Esophagus squamous epithelium (tissue), 5 donors: ENCODE data around the gene DOCK2. TPM values are rescaled to one million over a fixed set of nuclear protein-coding genes. Genes with fewer than 3 reads are reported as not detected.
"Not testable (repeated sequence)": the region's sequence is repeated elsewhere in the genome, so short reads cannot be mapped to it uniquely, and the experiment has no call there.

ENCODE experiments used
- DNase-seq: peaks from one replicate; lab custom pipeline; 2025; lab: John Stamatoyannopoulos, UW
- H3K27ac ChIP-seq, 4 donors: fragments of 200-600 bp; sonication (generic); one replicate each; pipeline ENCODE4 v1.5.1; 2016 to 2019; ENCODE audit warnings: mild to moderate bottlenecking in 1 of 4
- H3K27me3 ChIP-seq, 4 donors: fragments of 200-600 bp; sonication (generic); 1 replicate in 3 of 4; 2 replicates in 1 of 4; pipeline versions ENCODE4 v1.5.1 to v1.6.0; 2017 to 2021; ENCODE audit warnings: antibody characterized with exemption in 1 of 4
- H3K36me3 ChIP-seq, 3 donors: fragments of 200-600 bp; sonication (generic); one replicate each; pipeline ENCODE4 v1.5.1; 2016 to 2019
- H3K4me1 ChIP-seq, 3 donors: fragments of 200-600 bp; sonication (generic); one replicate each; pipeline ENCODE4 v1.5.1; 2017 to 2019
- H3K4me3 ChIP-seq, 4 donors: fragments of 200-600 bp; sonication (generic); 1 replicate in 3 of 4; 2 replicates in 1 of 4; pipeline ENCODE4 v1.5.1; 2016 to 2019; ENCODE audit warnings: mild to moderate bottlenecking in 2 of 4, moderate library complexity in 1 of 4
- H3K9me3 ChIP-seq, 3 donors: fragments of 200-600 bp; sonication (generic); one replicate each; pipeline ENCODE4 v1.5.1; 2016 to 2019
- POLR2A ChIP-seq, 4 donors: fragments of 450-650 bp; IDR thresholded peaks; one replicate each; pipeline ENCODE4 v1.6.1; 2017; ENCODE audit warnings: antibody characterized with exemption in 4 of 4, mild to moderate bottlenecking in 4 of 4, moderate library complexity in 3 of 4
- WGBS, 2 donors: methylation state at CpG; one replicate each; pipeline ENCODE4 v1.1.5; 2018; 5-methylcytosine and 5-hydroxymethylcytosine counted together
- intact Hi-C: fragments of 100-400 bp; cut with DNase I; formaldehyde crosslinking; loops from one replicate; pipeline ENCODE4 v1.15.0; 2022
- total RNA-seq, 4 donors: library from RNA; depleted of rRNA; stranded (reverse); fragments of >200 nt; gene quantifications; one replicate each; pipeline ENCODE4 v1.1.0, GENCODE V29; 2016
- TF ChIP-seq, protein P1 (sequence below), 6 experiments: fragments of 450-650 bp in 4 of 6; fragments of 200-600 bp in 2 of 6; sonication (generic) in 2 of 6; IDR thresholded peaks; one replicate each; pipeline ENCODE4 v1.5.1; 2016 to 2019; ENCODE audit warnings: antibody characterized with exemption in 6 of 6, mild to moderate bottlenecking in 4 of 6, moderate library complexity in 4 of 6
- donor health status: DM: yes; HTN: yes; CAD: no.

The DOCK2 gene
- total RNA-seq, 4 donors from 2014 or later: 4.1 to 14.5 (median 10.0) TPM

DNA sequence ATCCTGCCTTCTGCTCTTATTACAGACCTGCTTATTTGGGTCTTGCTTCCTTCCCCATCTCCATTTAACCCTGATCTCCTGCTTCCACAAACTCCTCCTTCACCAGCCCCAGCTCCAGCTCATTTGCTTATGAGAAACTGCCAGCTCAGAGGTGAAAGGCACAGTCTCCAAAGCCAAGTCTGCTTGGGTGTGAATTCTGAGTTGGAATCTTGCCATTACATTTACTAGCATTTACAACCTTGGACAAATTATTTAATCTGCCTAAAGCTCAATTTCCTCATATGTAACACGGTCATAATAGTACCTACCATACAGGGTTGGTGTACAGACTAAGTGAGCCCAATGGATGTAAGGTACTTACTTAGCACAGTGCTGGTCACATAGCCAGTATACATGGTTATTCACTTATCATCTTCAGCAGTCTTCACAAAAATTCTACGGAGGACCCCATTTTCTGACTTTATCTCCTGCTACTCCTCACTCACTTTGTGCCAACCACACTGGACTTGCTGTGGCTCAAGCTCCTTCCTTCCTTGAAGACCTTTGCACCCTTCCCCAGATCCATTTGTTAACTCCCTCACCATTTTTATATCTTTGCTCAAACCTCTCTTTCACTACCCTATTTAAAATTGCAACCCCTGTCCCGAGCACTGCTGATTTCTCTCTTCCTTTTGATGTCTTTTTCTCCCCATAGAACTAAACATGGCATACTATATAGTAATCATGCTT is 86.2 kb downstream of the DOCK2 start:
- H3K4me1 ChIP-seq: no peaks in the 10 kb centered on the region

DNA sequence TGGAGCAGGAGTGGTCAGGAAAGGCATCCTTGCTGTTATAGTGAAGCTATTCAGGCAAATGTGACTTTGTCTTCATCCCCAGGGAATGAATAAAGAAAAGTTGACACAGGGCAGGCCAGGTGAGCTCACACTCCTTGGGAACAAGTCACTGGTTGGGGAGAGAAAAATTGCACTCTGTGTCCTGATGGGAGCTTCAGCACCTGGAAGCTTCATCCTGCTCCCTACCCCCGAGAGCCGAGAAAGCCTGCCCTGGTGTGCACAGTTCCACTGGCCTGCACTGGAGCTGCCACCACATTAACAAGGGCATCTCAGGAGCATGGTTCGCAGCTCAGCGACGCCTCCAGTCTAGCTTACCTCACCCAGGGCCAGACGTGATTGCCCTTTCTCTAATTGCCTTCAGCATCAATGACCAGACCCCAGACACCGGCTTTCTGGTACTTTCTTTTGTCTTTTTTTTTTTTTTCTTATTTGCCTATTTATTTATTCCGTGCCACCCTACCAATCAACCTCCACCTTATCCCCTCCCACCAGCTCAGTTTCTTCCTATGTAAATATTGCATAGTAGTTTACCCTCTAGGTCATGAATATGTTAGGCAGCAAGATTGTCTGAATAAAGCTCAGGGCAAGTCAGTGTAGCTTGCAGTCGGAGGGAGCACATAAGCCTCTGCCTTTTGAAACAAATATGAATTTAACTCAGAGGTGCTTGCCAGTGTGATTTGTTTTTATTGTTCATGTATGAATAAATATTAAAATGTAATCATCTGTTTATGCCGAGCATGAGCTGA is 87.4 kb downstream of the DOCK2 start:
- TF ChIP-seq, protein P1, sequence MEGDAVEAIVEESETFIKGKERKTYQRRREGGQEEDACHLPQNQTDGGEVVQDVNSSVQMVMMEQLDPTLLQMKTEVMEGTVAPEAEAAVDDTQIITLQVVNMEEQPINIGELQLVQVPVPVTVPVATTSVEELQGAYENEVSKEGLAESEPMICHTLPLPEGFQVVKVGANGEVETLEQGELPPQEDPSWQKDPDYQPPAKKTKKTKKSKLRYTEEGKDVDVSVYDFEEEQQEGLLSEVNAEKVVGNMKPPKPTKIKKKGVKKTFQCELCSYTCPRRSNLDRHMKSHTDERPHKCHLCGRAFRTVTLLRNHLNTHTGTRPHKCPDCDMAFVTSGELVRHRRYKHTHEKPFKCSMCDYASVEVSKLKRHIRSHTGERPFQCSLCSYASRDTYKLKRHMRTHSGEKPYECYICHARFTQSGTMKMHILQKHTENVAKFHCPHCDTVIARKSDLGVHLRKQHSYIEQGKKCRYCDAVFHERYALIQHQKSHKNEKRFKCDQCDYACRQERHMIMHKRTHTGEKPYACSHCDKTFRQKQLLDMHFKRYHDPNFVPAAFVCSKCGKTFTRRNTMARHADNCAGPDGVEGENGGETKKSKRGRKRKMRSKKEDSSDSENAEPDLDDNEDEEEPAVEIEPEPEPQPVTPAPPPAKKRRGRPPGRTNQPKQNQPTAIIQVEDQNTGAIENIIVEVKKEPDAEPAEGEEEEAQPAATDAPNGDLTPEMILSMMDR (IDR thresholded peaks at IDR 0.05): no peak
- no peak for TF ChIP-seq POLR2A (IDR thresholded peaks at IDR 0.05)
- WGBS, 2 donors: 84 to 85% methylated on average over 10 of the region's 10 CpGs
- H3K4me3 ChIP-seq: no peak overlapping the region
- intact Hi-C loops: no loop called here
- DNase-seq: no peak
- no peaks in the 10 kb centered on the region for H3K27me3 ChIP-seq
- no peaks in the 10 kb centered on the region for H3K36me3 ChIP-seq
- H3K9me3 ChIP-seq: no peaks in the 10 kb centered on the region
- no peaks in the 10 kb centered on the region for H3K4me1 ChIP-seq
- H3K27ac ChIP-seq: no peak overlapping the region

More for the DNA sequence above, 86.2 kb downstream of the DOCK2 start:
- no peaks in the 10 kb centered on the region for H3K27me3 ChIP-seq
- DNase-seq: no peak
- no peak overlapping the region for H3K4me3 ChIP-seq
- no peaks in the 10 kb centered on the region for H3K36me3 ChIP-seq
- TF ChIP-seq, protein P1 (IDR thresholded peaks at IDR 0.05): no peak
- no peak for TF ChIP-seq POLR2A (IDR thresholded peaks at IDR 0.05)
- no peaks in the 10 kb centered on the region for H3K9me3 ChIP-seq
- intact Hi-C loops: no loop called here
- H3K27ac ChIP-seq: no peak overlapping the region
- 67 to 70% methylated on average over 3 of the region's 3 CpGs for WGBS, 2 donors

DNA sequence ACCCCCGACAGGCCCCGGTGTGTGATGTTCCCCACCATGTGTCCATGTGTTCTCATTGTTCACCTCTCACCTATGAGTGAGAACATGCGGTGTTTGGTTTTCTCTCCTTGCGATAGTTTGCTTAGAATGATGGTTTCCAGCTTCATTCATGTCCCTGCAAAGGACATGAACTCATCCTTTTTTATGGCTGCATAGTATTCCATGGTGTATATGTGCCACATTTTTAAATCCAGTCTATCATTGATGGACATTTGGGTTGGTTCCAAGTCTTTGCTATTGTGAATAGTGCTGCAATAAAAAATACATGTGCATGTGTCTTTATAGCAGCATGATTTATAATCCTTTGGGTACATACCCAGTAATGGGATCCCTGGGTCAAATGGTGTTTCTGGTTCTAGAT is 88.6 kb downstream of the DOCK2 start:
- H3K27me3 ChIP-seq, H3K4me1 ChIP-seq, intact Hi-C loops, H3K27ac ChIP-seq, H3K4me3 ChIP-seq, H3K36me3 ChIP-seq, DNase-seq, H3K9me3 ChIP-seq: not testable (repeated sequence)
- WGBS, 2 donors: 98 to 100% methylated on average over 2 to 4 of the region's 4 CpGs

DNA sequence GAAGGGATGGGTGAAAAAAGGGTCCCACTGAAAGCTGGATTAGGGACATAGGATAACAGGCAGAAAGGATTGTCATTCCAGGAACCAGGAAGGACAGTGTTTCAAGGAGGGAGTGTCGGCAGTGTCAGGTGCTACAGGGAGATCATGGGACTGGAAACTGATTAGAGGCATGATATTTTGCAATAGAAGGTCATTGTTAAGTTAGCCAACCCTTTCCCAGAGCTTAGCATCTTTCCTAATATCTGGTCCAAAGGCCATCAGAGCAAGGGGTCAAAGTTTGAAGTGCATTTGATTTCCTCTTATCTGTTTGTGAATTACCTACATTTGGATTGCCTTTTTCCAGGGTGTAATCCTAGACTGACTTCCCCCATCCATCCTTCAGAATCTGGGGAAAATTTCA is 91.3 kb downstream of the DOCK2 start:
- Histone ChIP-seq H3K9me3 (no peaks in the 10 kb centered on the region), H3K4me3 (no peak overlapping the region), H3K4me1 (no peaks in the 10 kb centered on the region), H3K36me3 (no peaks in the 10 kb centered on the region), H3K27me3 (no peaks in the 10 kb centered on the region), H3K27ac (no peak overlapping the region)
- intact Hi-C loops: no loop called here
- 83 to 85% methylated on average over 1 of the region's 1 CpG for WGBS, 2 donors
- no peak for DNase-seq
- no peak for TF ChIP-seq POLR2A (IDR thresholded peaks at IDR 0.05)
- TF ChIP-seq, protein P1 (IDR thresholded peaks at IDR 0.05): no peak

DNA sequence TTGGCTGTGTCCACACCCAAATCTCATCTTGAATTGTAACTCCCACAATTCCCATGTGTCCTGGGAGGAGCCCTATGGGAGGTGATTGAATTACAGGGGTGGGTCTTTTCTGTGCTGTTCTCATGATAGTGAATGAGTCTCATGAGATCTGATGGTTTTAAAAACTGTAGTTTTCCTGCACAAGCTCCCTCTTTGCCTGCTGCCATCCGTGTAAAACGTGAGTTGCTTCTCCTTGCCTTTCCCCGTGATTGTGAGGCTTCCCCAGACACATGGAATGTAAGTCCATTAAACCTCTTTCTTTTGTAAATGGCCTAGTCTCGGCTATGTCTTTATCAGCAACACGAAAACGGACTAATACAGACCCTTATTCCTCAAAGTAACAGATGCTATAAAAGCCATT is 94.1 kb downstream of the DOCK2 start:
- Histone ChIP-seq H3K27me3 (no peaks in the 10 kb centered on the region), H3K27ac (no peak overlapping the region), H3K9me3 (no peaks in the 10 kb centered on the region), H3K36me3 (no peaks in the 10 kb centered on the region), H3K4me3 (no peak overlapping the region), H3K4me1 (no peaks in the 10 kb centered on the region)
- intact Hi-C loops: no loop called here
- WGBS, 2 donors: 84% methylated on average over 6 of the region's 6 CpGs
- DNase-seq: no peak
- TF ChIP-seq, protein P1 (IDR thresholded peaks at IDR 0.05): no peak
- TF ChIP-seq POLR2A (IDR thresholded peaks at IDR 0.05): no peak
